Muscle of back (tissue), 13 donors: Measurements from ENCODE around the gene CLSTN2. TPM values are rescaled to one million over a fixed set of nuclear protein-coding genes. Genes with fewer than 3 reads are reported as not detected.

ENCODE experiments used
- DNase-seq, 3 donors: peaks; one replicate each; pipeline versions ENCODE4 v3.0.0 to v3.0.0-alpha.2; 2013
- long read RNA-seq, 9 donors: transcript quantifications; one replicate each; lab custom pipeline, GENCODE V29; 2026
- polyA plus RNA-seq, 10 donors: library from polyadenylated mRNA; unstranded; fragments of 120-200 nt; gene quantifications; one replicate each; pipeline ENCODE4 v1.2.1, GENCODE V29; 2013; ENCODE audit not compliant: insufficient read length in 10 of 10

Gene CLSTN2
- polyA plus RNA-seq = 1 to 10 TPM; 1.7 to 4.6 (median 3.1) TPM
- long read RNA-seq, donor 1 = 0 reads
- long read RNA-seq, donor 2 = 0 reads
- long read RNA-seq, donor 3 = 0 reads
- long read RNA-seq, donor 4 = 0 reads
- long read RNA-seq, donor 5 = 0 reads
- long read RNA-seq, donor 6 = 0 reads
- long read RNA-seq, donor 7 = 0 reads
- long read RNA-seq, donor 8 = 0 reads
- long read RNA-seq, donor 9 = 0 reads

GRCh38 chr3:139935016-139935865 is at the start of gene CLSTN2:
Gene CLSTN2, plus strand, starts transcription at chr3:139935185.
- DNase-seq = peak; percentile 36 to 79 (median 71)

- no peak for DNase-seq
These were observed 47.6 kb upstream of the CLSTN2 start for GRCh38 chr3:139887431-139887830.

DNA sequence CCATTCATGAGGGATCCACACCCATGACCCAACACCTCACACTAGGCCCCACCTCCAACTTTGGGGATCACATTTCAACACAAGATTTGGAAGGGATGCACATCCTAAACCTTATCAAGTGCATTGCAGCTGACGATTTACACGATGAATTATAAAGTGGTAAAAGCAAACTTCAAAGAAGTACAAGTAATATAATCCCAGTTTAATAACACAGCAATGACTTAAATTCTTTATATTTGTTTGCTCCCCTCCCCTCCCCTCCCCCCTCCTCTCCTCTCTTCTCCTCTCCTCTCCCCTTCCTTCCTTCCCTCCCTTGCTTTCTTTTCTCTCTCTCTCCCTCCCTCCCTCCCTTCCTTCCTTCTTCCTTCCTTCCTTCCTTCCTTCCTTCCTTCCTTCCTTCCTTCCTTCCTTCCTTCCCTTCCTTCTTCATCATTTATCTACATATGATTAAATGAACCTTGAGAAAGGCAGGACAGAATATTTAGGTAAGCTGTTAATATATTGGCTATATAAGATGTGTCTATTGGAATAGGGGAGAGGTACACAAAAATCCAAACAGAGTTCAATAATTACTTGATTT is 46.3 kb upstream of the CLSTN2 start:
- DNase-seq = no peak

DNA sequence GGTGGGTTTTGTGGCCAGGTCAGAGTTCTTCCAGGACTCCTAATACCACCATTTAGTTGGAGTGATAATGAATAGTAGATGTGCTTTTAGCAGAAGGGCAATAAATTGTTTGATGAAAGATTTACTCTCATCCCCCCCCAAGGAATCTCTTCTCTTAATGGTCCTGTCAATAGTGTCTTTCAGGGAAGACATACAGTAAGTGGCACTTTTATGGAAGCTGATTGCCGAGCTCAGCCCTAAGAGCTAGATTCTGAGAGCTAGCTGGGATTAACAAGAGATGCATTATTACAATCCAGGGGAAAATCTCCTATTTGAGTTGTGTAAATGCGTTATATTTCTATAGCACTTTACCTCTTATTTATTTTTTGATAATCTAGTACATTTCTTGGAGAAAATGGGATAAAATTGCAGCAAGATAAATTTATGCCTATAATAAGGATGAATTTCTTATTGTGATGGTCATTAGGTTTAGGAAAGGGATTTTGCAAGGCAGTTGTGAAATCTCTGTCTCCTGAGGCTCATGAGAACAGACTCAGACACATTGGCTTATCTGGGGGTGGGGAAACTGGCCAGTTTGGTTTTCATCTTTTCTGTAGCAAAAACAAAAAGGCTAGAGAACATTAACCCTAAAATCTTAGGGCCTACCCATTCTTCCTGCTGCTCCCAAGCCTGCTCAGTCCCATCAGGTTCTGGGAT is 41.6 kb upstream of the CLSTN2 start:
- DNase-seq = no peak

DNA sequence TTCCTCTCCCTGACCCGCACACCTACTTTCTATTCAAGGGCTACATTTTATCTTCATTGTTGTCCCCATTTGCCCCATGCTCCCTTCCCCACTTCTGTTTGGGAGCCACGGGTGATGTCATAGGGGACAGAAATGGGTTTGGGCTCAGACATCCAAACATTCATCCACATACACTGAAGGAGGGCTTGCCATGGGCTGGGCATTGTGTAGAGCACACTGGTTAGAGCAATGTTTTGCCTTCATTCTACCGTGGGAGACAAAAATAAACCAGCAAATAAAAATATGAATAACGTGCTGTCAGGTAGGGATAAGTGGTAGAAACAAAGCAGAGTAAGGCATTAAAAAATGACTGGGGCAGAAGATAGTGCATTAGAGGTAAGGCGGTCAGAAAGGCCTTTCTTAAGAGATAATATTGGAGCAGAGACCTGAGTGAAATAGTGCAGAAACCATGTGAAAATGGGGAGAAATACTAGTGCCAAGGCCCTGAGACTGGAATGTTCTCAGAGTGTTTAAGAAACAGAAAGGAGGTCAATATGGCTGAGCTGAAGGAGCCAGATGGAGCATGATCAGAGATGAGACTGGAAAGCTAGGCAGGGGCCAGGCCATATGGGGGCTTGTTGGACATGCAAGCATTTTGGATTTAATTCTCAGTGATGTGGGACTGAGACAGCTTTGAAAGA is 40.9 kb upstream of the CLSTN2 start:
- DNase-seq = peak in 1 of 3 donors; percentile 12

DNA sequence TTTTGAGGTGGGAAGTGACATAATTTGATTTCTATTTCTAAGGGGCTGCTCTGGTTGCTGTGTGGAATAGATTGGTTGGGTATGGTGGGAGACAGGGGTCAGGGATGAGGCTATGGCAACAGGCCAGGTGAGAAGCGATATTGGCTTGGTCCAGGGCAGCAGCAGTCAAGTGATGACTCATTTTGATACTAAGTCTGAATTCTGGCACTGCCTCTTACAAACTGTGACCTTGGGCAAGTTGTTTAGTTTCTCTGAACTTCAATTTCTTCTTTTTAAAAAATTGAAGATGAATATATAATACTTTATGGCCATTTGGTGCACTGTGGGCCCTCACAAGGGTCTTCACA is 40.4 kb upstream of the CLSTN2 start:
- DNase-seq = peak in 1 of 3 donors; percentile 3

GRCh38 chr3:139897759-139898158 is 37.2 kb upstream of the CLSTN2 start:
- DNase-seq = no peak

- DNase-seq = peak in 1 of 3 donors; percentile 13
These were observed 28.6 kb upstream of the CLSTN2 start for GRCh38 chr3:139906418-139906817.

DNA sequence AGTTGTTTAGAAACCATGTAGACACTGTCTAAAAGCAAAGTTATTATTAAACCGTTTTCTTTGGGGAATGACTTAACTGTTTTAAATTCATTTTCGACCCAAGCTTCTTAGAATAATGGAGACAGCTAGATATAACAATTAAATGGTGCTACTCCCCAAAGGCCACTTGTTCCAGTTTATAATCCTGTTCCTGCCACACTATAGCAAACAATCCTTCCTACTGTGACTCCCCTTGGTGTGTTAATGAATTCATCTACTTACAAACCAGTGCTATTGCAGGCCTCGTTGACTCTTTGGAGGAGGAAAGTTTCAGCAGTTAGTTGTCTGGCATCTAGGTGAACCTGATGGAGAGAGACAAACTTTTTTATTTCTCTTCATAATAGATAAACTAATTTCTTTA is 25.2 kb upstream of the CLSTN2 start:
- no peak for DNase-seq

DNA sequence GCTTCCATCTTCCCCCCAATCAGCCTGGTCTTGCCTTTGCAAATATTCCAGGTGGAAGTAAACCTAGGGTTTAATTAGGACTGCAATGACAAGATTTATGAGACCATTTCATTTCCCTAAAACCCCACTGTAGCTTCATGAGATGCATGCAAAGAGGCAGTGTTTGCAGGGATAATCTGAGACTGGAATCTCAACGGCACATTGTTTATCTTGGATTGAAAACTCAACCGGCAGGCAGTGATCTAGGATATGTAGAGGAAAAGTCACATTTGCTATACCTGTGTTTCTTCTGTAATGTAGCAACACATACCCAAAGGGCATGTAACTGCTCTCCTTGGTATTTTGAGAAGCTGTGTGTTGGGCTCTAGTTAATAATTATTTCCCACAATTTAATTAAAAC is 18.7 kb upstream of the CLSTN2 start:
- no peak for DNase-seq

DNA sequence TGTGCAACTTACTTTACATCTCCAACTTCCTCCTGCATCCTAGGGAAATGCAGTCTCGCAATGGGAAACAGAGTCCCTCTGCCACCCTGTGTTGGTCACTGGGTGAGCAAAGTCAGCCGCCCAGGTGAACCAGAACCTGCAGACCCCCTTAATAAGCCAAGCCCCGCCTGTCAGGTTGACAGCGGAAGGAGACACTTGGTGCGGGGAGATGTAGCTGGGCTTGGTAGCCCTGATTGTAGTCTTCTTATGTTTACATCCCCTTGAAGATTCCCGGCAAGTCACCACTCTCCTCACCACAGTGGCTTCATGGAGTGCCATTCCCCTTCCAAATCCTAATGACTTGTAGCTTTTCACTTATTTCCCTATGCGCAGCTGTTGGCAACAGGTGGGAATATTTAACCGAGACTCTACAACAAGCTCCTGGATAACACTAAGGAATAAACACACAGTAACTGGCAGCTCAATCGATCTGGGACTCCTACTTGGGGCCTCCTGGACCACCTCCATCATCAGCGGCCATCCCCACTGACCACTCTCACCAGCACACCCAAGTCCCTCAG is 17.7 kb upstream of the CLSTN2 start:
- DNase-seq = no peak

- DNase-seq = no peak
These were observed 6.1 kb upstream of the CLSTN2 start for GRCh38 chr3:139928708-139929505.

DNA sequence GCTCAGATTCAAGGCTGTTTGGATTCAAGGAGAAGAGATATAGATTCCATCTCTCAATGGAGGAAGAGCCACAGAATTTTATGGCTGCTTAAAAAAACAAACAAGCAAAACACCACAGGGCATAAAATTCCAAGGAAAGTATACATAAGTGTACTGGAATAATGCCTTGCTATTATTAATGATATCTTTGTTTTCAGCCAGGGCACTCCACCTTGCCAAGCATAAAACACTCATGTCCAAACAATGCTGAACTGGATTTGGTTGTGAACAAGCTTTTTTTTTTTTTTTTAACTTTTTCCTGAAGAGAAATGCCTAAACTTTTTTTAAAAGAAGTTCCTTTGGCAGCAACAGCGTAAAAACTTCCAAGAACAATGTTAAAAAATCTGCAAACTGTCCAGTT is 4.8 kb upstream of the CLSTN2 start:
- peak in 1 of 3 donors; percentile 7 for DNase-seq

DNA sequence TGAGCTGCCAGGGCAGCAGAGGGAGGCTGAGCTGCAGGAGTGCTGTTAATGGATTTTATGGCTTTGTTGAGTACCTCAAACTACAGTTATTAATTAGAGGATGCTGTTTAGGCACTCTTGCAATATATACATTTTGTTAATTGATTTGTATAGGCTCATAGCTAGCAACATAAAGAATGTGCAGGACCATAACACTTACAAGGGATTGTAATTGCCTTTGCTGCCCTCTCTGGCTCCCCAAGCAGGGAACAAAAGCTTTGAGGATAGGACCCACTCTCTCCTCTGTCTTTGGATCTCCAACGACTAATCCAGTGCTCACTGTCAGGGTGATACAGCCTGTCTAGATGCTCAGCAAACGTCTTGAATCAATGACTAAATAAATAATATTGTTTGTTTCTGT is 1.2 kb upstream of the CLSTN2 start:
- DNase-seq = no peak

DNA sequence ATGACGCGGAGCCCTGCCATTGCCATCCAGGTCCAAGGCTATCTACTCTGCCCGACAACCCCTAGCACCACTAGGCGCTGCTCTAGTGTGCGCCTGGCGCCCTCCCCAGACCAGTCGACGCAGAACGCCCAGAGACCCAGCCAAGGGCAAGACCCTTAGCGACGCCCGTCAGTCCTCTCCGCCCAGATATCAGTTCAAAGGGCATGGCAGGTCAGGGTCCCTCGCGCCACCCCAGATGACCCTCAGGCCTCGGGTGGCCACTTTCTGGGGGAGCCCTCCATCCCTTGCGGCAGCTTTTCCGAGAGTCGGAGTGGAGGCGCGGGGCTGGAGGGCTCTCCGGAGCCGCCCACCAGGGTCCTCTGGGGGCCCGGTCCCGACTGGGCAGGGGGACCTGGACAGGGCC is 371 bp upstream of the CLSTN2 start:
- DNase-seq = peak in 2 of 3 donors; percentile 34 to 61

GRCh38 chr3:139935866-139936817 is 1.2 kb downstream of the CLSTN2 start:
- DNase-seq = peak in 2 of 3 donors; percentile 36 to 65

DNA sequence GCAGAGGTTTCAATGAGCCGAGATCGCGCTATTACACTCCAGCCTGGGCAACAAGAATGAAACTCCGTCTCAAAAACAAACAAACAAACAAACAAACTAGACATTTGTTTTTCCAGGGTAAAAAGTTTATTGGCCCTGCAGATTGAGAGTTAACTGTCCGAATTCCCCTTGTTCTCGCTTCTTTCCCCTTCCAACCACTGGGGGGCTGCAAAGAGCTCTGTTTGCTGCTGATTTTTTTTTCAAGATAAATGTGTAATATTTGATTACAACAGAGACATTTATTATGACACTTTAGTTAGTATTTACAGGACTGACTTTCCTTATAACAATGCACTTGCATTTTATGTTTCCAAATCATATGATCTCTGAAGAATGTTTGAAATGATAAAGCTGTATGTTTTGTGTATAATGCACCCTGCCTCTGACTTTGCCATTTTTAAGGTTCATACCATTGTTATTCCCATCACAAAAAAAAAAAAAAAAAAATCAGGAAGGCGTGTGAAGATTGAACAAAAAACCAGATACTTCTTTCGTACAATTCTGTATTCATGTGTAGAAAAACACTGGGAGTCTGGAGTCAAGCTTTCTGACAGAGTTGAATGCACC is 2.8 kb downstream of the CLSTN2 start:
- DNase-seq = peak; percentile 31 to 70 (median 50)

DNA sequence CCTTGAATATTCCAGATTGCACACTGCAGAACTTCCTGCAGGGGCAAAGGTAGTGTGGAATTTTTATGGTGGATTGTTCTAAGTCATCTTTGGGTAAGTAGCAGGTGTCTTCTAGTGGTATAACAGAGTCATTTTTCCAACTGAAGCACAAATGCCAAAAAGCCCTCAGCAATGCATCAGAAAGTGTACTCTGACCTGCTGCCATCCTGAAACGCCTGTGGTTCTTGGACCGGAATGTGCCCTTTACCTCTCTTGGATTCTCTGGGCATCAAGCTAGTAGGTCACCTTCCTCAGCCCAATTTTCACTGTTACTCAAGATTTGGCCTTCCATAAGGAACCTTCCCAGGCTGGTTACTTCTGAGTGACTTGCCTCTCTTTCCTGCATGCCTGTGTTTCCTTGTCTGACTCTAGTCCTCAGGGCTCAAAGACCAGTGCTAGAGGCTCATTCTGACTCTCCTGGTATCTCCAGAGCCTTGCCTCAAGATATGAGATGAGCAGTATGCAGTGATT is 4.8 kb downstream of the CLSTN2 start:
- no peak for DNase-seq

DNA sequence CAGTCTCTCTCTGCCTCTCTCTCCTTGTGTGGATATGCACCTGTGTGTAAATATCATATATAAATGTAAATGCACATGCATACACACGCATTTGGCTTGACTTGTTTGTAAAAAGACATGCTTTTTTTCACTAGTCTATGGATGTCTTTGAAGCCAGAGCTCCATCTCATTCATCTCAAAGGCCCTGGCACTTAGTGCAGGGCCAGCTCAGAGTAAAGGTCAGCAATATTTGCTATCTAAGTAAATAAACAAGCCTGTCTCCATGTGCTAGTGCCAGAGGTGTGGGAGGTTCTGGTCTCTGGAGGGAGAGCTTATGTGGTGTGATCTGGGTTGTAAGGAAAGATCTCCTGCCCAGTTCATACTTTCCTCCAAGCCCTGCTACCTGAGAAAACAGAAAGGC is 5.6 kb downstream of the CLSTN2 start:
- no peak for DNase-seq
